ENCODE results near the gene BCR. TPM values are rescaled to one million over a fixed set of nuclear protein-coding genes. Genes with fewer than 3 reads are reported as not detected.

Gene BCR
- total and polyA plus RNA-seq, 2 of the 13 experiments (the other 11 are each of a cell fraction or from before 2014, with no cell fraction given), result 19.9 to 33.6 TPM

DNA sequence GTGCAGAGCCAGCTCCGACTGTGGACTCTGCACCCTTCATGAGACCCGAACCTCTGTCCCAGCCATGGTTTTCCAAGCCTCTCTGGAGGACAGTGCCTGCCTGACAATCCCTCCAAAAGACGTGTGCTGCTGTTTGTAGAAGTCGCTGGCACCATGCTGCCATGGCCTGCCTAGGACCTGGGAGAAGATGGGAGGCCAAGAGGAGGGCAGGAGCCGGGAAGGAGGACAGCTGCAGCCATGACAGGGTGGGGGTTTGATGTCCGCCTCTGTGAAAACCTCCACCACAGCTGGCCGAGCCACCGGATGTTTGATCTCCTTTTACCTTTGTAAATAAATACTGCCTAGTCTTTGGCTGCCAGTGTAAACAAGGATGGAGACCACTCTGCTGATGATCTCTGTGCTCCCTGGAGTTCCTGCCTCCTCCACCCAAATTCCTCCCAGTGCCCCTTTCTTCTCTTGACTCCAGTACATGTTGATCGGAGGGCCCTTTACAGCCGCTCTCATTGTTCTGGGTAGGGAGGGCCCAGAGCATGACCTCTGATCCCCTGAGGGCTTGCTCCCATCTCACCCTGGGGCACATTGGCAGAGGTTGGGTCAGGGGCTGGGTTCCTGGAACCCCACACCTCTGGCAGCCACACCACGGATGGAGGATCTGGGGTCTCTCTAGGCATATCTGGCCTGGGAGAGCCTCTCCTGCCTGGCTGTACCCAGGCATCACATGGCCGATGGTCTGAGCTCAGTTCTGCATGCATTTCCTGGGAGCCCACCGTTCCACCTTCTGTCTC is 66.9 kb downstream of the BCR start (continued):
- TF ChIP-seq MTA3 (CRISPR knock-in tag; IDR thresholded peaks at IDR 0.05) (no peak), HOXA5 (CRISPR knock-in tag; IDR thresholded peaks at IDR 0.05) (peak; percentile 68), U2AF1 (optimal IDR thresholded peaks at IDR 0.05; ENCODE audit: low read depth, low read length) (no peak), HDAC6 (IDR thresholded peaks at IDR 0.05; ENCODE audit: low read depth, low read length) (no peak), HNF4G (IDR thresholded peaks at IDR 0.05; ENCODE audit: borderline replicate concordance, low read depth, low read length) (no peak), HNF4G (CRISPR knock-in tag; IDR thresholded peaks at IDR 0.05; ENCODE audit: borderline replicate concordance, low read depth) (no peak), FOXM1 (CRISPR knock-in tag; IDR thresholded peaks at IDR 0.05) (no peak), FOXK2 (IDR thresholded peaks at IDR 0.05) (peak; percentile 52; the same call in 1 of the 2 replicates), ZNF724P (CRISPR knock-in tag; IDR thresholded peaks at IDR 0.05; ENCODE audit: borderline replicate concordance) (no peak), ARNT2 (CRISPR knock-in tag; IDR thresholded peaks at IDR 0.05; ENCODE audit: low read depth) (no peak), RCOR2 (CRISPR knock-in tag; IDR thresholded peaks at IDR 0.05) (peak; percentile 79; the same call in 1 of the 2 replicates), ZMYM2 (CRISPR knock-in tag; IDR thresholded peaks at IDR 0.05) (no peak), KLF6 (CRISPR knock-in tag; IDR thresholded peaks at IDR 0.05) (0 out of 2 replicates have a peak, but pooled peaks have one; percentile 40), MZF1 (CRISPR knock-in tag; IDR thresholded peaks at IDR 0.05; ENCODE audit: borderline replicate concordance) (no peak), TSC22D2 (CRISPR knock-in tag; IDR thresholded peaks at IDR 0.05; ENCODE audit: borderline replicate concordance) (no peak), PAWR (CRISPR knock-in tag; IDR thresholded peaks at IDR 0.05; ENCODE audit: borderline replicate concordance) (no peak), ZNF121 (CRISPR knock-in tag; IDR thresholded peaks at IDR 0.05) (peak; percentile 97), ZNF850 (CRISPR knock-in tag; conservative IDR thresholded peaks at IDR 0.05) (no peak), ZNF382 (CRISPR knock-in tag; IDR thresholded peaks at IDR 0.05; ENCODE audit: borderline replicate concordance) (no peak), NFRKB (IDR thresholded peaks at IDR 0.05) (no peak)
- TF ChIP-seq, protein P1, sequence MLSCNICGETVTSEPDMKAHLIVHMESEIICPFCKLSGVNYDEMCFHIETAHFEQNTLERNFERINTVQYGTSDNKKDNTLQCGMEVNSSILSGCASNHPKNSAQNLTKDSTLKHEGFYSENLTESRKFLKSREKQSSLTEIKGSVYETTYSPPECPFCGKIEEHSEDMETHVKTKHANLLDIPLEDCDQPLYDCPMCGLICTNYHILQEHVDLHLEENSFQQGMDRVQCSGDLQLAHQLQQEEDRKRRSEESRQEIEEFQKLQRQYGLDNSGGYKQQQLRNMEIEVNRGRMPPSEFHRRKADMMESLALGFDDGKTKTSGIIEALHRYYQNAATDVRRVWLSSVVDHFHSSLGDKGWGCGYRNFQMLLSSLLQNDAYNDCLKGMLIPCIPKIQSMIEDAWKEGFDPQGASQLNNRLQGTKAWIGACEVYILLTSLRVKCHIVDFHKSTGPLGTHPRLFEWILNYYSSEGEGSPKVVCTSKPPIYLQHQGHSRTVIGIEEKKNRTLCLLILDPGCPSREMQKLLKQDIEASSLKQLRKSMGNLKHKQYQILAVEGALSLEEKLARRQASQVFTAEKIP (CRISPR knock-in tag; IDR thresholded peaks at IDR 0.05; ENCODE audit: borderline replicate concordance), result no peak
- TF ChIP-seq, protein P2, sequence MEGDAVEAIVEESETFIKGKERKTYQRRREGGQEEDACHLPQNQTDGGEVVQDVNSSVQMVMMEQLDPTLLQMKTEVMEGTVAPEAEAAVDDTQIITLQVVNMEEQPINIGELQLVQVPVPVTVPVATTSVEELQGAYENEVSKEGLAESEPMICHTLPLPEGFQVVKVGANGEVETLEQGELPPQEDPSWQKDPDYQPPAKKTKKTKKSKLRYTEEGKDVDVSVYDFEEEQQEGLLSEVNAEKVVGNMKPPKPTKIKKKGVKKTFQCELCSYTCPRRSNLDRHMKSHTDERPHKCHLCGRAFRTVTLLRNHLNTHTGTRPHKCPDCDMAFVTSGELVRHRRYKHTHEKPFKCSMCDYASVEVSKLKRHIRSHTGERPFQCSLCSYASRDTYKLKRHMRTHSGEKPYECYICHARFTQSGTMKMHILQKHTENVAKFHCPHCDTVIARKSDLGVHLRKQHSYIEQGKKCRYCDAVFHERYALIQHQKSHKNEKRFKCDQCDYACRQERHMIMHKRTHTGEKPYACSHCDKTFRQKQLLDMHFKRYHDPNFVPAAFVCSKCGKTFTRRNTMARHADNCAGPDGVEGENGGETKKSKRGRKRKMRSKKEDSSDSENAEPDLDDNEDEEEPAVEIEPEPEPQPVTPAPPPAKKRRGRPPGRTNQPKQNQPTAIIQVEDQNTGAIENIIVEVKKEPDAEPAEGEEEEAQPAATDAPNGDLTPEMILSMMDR (CRISPR knock-in tag; IDR thresholded peaks at IDR 0.05), result no peak; the same call in 1 of the 2 replicates
- TF ChIP-seq, protein P3, sequence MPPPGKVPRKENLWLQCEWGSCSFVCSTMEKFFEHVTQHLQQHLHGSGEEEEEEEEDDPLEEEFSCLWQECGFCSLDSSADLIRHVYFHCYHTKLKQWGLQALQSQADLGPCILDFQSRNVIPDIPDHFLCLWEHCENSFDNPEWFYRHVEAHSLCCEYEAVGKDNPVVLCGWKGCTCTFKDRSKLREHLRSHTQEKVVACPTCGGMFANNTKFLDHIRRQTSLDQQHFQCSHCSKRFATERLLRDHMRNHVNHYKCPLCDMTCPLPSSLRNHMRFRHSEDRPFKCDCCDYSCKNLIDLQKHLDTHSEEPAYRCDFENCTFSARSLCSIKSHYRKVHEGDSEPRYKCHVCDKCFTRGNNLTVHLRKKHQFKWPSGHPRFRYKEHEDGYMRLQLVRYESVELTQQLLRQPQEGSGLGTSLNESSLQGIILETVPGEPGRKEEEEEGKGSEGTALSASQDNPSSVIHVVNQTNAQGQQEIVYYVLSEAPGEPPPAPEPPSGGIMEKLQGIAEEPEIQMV (CRISPR knock-in tag; IDR thresholded peaks at IDR 0.05; ENCODE audit: low read depth), result no peak
- TF ChIP-seq, protein P4, sequence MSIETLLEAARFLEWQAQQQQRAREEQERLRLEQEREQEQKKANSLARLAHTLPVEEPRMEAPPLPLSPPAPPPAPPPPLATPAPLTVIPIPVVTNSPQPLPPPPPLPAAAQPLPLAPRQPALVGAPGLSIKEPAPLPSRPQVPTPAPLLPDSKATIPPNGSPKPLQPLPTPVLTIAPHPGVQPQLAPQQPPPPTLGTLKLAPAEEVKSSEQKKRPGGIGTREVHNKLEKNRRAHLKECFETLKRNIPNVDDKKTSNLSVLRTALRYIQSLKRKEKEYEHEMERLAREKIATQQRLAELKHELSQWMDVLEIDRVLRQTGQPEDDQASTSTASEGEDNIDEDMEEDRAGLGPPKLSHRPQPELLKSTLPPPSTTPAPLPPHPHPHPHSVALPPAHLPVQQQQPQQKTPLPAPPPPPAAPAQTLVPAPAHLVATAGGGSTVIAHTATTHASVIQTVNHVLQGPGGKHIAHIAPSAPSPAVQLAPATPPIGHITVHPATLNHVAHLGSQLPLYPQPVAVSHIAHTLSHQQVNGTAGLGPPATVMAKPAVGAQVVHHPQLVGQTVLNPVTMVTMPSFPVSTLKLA (IDR thresholded peaks at IDR 0.05), result no peak
